Ramos (cell line): ENCODE results near the gene DNAJB2.
"Not testable (repeated sequence)": the region's sequence is repeated elsewhere in the genome, so short reads cannot be mapped to it uniquely, and the experiment has no call there.

Experiments used
- in situ Hi-C: fragments of 300-500 bp; cut with MboI; formaldehyde crosslinking; loops from one replicate; pipeline ENCODE4 v1.14.3; 2022; ENCODE audit warnings: low sequenced_read_pairs; ENCODE audit not compliant: unreplicated experiment

DNAJB2 gene

GRCh38 chr2:219282375-219282774 is 3.2 kb downstream of the DNAJB2 start:
- in situ Hi-C loops, result no loop called here

DNA sequence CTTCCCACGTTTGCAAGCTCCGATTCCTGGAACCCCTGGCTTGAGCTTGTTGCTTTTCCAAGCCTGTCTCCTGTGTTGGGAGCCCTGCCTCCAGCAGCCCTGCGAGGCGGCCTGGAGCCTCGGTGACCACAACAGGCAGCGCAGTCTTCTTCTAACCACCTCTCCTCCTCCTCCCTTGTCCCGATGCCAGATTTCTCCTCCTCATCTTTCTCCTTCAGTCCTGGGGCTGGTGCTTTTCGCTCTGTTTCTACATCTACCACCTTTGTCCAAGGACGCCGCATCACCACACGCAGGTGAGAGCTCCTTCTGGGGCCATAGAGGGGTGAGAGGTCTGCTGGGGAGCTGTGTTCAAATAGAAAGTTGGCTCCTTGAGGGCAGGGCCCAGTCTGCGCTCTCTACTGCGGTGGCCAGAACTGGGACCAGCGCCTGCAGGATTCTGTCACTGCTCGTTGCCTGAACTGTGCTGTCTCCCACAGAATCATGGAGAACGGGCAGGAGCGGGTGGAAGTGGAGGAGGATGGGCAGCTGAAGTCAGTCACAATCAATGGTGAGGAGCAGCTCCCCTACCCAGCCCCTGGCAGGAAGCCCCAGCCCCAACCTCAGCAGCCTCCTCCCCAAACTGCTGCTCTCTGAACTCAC is 3.9 kb downstream of the DNAJB2 start:
- in situ Hi-C loops, result no loop called here

DNA sequence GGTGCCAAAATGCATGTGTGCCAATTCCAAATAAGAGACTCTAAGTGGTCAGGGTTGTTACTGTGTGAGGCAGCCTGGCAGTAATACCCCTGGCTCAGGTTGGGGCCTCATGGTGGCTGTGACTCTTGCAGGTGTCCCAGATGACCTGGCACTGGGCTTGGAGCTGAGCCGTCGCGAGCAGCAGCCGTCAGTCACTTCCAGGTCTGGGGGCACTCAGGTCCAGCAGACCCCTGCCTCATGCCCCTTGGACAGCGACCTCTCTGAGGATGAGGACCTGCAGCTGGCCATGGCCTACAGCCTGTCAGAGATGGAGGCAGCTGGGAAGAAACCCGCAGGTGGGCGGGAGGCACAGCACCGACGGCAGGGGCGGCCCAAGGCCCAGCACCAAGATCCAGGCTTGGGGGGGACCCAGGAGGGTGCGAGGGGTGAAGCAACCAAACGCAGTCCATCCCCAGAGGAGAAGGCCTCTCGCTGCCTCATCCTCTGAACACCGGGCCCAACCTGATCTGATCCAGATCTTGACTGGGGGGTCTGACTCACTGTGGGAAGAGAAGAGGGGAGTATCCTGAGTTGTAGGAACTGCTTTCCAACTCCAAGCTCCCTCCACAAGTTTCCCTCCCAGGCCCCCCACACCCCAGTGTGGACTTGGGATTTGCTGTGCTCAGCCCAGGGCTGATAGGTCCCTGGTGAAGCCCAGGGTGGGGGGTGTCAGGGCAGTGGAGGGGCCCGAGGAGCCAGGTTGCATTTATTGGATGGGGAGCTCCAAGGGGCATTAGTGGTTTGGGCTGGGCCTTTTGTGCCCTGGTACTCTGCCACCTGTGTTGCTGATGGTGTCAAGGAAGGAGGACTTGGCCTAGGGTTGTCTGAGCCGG is 5.6 kb downstream of the DNAJB2 start:
- in situ Hi-C loops, result no loop called here

DNA sequence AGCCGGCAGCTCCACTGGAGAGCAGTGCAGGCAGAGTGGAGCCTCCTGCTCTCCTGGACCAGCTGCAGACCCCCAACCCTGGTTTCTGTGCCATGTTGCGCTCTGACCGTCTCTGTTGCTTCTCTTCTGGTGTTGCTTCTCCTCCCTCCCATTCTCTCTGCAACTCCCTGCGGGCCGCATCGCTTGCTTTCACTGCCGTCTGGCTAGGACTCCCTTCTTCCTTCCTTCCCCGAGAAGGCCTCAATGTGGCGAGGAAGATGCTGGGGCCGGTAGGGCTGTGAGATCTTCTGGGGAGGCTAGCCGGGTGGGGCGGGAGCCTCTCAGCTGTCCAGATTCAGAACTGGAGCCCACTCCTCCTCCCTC is 6.2 kb downstream of the DNAJB2 start:
- in situ Hi-C loops, result no loop called here

GRCh38 chr2:219285894-219286425 is 6.8 kb downstream of the DNAJB2 start:
- in situ Hi-C loops, result no loop called here

GRCh38 chr2:219286436-219287115 is 7.4 kb downstream of the DNAJB2 start:
- in situ Hi-C loops, result no loop called here

DNA sequence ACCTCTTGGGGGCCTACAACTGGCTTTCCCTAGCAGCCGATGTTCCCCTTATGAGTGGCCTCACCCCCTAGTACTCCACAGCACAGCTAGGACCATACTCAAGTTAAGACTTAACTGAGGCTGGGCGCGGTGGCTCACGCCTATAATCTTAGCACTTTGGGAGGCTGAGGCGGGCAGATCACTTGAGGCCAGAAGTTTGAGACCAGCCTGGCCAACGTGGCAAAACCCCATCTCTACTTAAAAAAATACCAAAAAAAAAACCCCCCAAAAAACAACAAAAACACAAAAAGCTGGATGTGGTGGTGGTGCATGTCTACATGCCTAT is 7.9 kb downstream of the DNAJB2 start:
- in situ Hi-C loops, result not testable (repeated sequence)

- in situ Hi-C loops, result no loop called here
Observed at GRCh38 chr2:219287580-219288265, 8.6 kb downstream of the DNAJB2 start.

- in situ Hi-C loops, result no loop called here
Observed at GRCh38 chr2:219289195-219289536, 10.0 kb downstream of the DNAJB2 start.

- in situ Hi-C loops, result loop anchor here (5.0 kb wide), 1 partner anchor 42 kb away; the partner anchor contains the start of genes GLB1L and STK16
Observed at GRCh38 chr2:219289537-219290361, 10.6 kb downstream of the DNAJB2 start.

DNA sequence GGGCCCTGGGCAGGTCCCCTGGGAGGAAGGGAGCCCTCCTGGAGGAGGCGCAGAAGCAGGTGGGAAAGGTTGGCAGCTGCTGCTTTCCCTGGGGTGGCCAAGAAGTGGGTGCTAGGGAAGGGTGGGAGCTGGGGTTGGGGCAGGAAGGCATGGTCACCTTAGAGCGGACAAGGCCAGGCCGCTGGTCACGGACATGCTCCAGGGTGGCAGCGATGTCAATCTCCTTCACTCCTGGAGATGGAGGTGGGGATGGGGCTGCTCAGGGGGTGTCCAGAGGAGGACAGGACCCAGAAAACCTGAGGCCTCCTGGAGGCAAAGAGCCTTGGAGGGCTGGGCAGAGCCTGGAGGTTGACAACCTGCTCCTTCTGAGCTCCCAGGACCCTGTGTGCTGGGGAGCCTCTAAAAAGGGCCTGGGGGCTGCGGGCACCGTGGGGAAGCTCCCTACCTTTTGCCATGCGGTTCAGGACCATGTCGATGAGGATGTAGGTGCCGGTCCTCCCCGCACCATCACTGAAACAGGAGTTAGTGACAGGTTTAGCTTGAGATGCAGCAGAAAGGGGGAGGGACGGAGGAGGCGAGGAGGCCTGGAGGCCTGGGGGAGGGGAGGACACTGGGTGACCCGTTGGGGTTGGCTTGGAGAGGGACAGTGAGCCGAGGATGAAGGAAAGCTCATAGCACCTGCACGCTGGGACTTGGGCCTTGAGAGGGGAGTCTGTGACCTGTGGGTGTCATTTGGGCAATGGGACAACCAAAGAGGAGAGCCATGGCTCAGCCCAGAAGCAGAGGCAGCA is 11.4 kb downstream of the DNAJB2 start:
- in situ Hi-C loops, result loop anchor here (5.0 kb wide), 1 partner anchor 43 kb away; the partner anchor contains the start of genes GLB1L and STK16

GRCh38 chr2:219291394-219291793 is 12.2 kb downstream of the DNAJB2 start:
- in situ Hi-C loops, result loop anchor here (5.0 kb wide), 1 partner anchor 44 kb away; the partner anchor contains the start of genes GLB1L and STK16

DNA sequence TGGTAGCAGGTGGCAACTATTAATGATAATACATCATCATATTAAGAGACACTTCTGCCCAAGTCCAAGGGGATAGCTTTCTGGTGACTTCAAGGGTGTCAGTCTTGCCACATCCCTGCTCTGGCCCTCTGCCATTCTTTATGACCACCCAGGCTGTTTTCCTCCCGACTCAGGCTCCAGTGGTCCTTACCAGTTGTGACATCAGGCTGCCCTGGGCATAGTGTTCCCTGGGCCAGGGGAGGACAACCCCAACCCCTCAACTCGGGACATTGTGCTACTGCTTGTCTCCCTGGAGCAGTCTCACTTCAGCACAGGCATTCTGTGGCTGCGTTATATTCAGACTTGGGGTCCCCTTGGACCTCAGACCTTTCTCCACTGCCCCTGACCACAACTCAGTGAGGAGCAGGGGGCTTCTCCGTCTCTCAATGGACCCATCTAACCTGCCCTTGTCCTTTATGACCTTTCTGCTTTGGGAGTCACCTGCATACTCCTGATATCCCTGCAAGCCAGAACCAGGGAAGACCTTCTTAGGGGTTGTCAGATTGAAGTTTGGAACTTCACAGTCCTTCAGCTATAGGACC is 12.8 kb downstream of the DNAJB2 start:
- in situ Hi-C loops, result loop anchor here (5.0 kb wide), 1 partner anchor 45 kb away; the partner anchor contains the start of genes GLB1L and STK16

GRCh38 chr2:219292616-219293015 is 13.4 kb downstream of the DNAJB2 start:
- in situ Hi-C loops, result loop anchor here (5.0 kb wide), 1 partner anchor 45 kb away; the partner anchor contains the start of genes GLB1L and STK16

GRCh38 chr2:219293736-219294231 is 14.6 kb downstream of the DNAJB2 start:
- in situ Hi-C loops, result loop anchor here (5.0 kb wide), 1 partner anchor 46 kb away; the partner anchor contains the start of genes GLB1L and STK16

DNA sequence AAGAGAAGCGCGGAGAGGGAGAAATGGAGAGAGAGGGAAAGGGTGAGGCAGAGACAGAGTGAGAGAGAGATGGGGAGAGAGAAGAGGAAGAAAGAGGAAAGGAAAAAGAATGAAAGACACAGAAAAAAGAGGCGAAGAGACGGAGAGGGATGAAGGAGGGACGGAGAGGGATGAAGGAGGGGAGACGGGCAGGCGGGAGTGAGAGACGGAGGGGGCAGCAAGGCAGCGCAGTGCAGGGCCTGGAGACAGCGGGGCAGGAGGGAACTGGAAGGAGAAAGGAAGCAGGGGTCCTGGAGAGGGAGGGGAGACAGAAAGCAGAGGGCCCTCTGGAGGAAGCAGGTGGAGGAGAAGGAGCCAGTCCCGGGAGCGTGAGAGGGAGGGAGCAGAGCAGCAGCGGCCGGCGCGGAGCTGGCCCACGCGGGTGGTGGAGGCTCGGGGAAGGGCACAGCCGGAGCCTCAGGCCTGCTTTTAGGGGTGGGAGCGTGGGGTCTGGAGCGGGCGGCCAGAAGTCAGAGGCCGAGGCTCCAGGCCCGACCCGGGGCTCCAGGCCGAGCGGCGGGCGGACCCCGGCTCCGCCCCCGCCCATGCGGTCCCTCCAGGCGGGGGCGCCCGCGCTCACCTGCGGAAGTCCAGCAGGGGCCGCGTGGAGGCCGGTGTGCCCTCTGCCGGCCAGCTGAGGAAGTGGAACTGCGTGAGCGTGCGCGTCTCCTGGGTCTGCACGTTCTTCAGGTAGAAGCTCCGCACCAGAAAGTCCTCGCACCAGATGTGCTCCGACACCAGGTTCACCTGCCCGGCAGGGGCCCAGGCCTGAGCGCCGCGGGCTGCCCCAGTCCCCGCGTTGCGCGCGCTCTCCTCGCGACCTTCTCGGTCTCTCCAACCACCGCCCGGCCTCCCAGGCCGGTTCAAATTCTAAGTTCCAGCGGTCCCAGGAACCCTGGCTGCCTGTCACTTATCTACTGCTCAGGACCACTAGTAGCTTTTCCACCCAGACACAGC is 15.5 kb downstream of the DNAJB2 start:
- in situ Hi-C loops, result loop anchor here (5.0 kb wide), 2 partner anchors 47 to 132 kb away; partner anchors contain the start of genes GLB1L, NHEJ1 and STK16

DNA sequence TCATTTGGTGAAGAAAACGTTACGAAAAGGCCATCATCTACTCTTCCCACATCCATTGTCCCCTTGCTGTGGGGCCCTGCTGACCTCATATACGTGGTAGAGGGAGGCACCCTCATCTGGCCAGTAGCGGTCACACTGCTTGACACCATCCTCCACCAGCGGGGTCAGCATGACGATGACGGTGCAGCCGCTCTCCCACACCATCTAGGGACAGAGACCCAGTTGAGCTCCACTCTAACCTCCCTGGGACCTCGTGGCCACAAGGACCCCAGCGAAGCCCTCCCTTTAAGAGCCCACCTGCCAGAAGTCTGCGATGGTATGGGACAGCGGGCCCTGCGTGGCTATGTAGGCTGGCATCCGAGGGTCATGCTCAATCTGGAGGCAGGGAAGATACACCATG is 17.0 kb downstream of the DNAJB2 start:
- in situ Hi-C loops, result loop anchor here (5.0 kb wide), 1 partner anchor 134 kb away; the partner anchor contains the start of gene NHEJ1
